VCaP (cell line): ENCODE measurements around the gene A4GALT.

Experiments used
- H3K27ac ChIP-seq: fragments of 450-650 bp; 2 replicates; pipeline ENCODE4 v1.5.1; 2017
- CTCF ChIP-seq: fragments of 450-650 bp; conservative IDR thresholded peaks from 2 replicates; pipeline ENCODE4 v1.5.1; 2017; ENCODE audit warnings: mild to moderate bottlenecking, moderate library complexity

A4GALT gene

GRCh38 chr22:42716221-42716620 is 4.4 kb downstream of the A4GALT start:
- no peak for TF ChIP-seq CTCF
- H3K27ac ChIP-seq, result no peak overlapping the region

GRCh38 chr22:42714768-42715390 is 5.8 kb downstream of the A4GALT start:
- no peak for TF ChIP-seq CTCF
- no peak overlapping the region for H3K27ac ChIP-seq

- no peak overlapping the region for H3K27ac ChIP-seq
- no peak for TF ChIP-seq CTCF
Measured at GRCh38 chr22:42714308-42714707, 6.4 kb downstream of the A4GALT start.

GRCh38 chr22:42711895-42712837 is 8.5 kb downstream of the A4GALT start:
- H3K27ac ChIP-seq, result no peak overlapping the region
- no peak for TF ChIP-seq CTCF

- no peak for TF ChIP-seq CTCF
- H3K27ac ChIP-seq, result no peak overlapping the region
Measured at GRCh38 chr22:42711281-42711731, 9.4 kb downstream of the A4GALT start.

- TF ChIP-seq CTCF, result no peak
- no peak overlapping the region for H3K27ac ChIP-seq
Measured at GRCh38 chr22:42708417-42708816, 12.3 kb downstream of the A4GALT start.

- H3K27ac ChIP-seq, result no peak overlapping the region
- TF ChIP-seq CTCF, result no peak
Measured at GRCh38 chr22:42707496-42707895, 13.2 kb downstream of the A4GALT start.
